Glutamatergic neuron (in vitro differentiated cells): ENCODE data around the gene TMED10. TPM values are rescaled to one million over a fixed set of nuclear protein-coding genes. Genes with fewer than 3 reads are reported as not detected.

Experiments
- DNase-seq: peaks from one replicate; pipeline ENCODE4 v3.0.0; 2022
- H3K27ac Mint-ChIP-seq: one replicate; pipeline ENCODE4 v1.8.0; 2020; ENCODE audit warnings: mild to moderate bottlenecking, mixed read lengths, inconsistent platforms; ENCODE audit not compliant: unreplicated experiment
- H3K27me3 Mint-ChIP-seq: one replicate; pipeline ENCODE4 v1.8.0; 2020; ENCODE audit warnings: mild to moderate bottlenecking, moderate library complexity, mixed read lengths, inconsistent platforms; ENCODE audit not compliant: unreplicated experiment
- H3K36me3 Mint-ChIP-seq: one replicate; pipeline ENCODE4 v1.8.0; 2020; ENCODE audit warnings: mild to moderate bottlenecking, mixed read lengths, inconsistent platforms; ENCODE audit not compliant: unreplicated experiment
- H3K4me1 Mint-ChIP-seq: one replicate; pipeline ENCODE4 v1.8.0; 2020; ENCODE audit warnings: mild to moderate bottlenecking, low read depth, mixed read lengths, inconsistent platforms; ENCODE audit not compliant: unreplicated experiment
- H3K4me3 Mint-ChIP-seq: one replicate; pipeline ENCODE4 v1.8.0; 2020; ENCODE audit warnings: mild to moderate bottlenecking, mixed read lengths, inconsistent platforms; ENCODE audit not compliant: unreplicated experiment
- H3K9me3 Mint-ChIP-seq: one replicate; pipeline ENCODE4 v1.8.0; 2020; ENCODE audit warnings: mild to moderate bottlenecking, moderate library complexity, mixed read lengths, inconsistent platforms; ENCODE audit not compliant: unreplicated experiment
- total RNA-seq: library from RNA; stranded (reverse); fragmentation: NEBNext Ultra II Directional; extraction: Animal tissue kit (Norgen Biotek cat#: 25700); gene quantifications from one replicate; pipeline ENCODE4 v1.2.1, GENCODE V29; 2021; ENCODE audit not compliant: unreplicated experiment
- TF ChIP-seq, protein P1 (sequence below): fragments of 200-600 bp; sonication (generic); IDR thresholded peaks from one replicate; pipeline ENCODE4 v1.5.0; 2021; ENCODE audit not compliant: partially characterized antibody, unreplicated experiment

Gene TMED10
- total RNA-seq, 1 donor from 2014 or later, result 124 TPM

DNA sequence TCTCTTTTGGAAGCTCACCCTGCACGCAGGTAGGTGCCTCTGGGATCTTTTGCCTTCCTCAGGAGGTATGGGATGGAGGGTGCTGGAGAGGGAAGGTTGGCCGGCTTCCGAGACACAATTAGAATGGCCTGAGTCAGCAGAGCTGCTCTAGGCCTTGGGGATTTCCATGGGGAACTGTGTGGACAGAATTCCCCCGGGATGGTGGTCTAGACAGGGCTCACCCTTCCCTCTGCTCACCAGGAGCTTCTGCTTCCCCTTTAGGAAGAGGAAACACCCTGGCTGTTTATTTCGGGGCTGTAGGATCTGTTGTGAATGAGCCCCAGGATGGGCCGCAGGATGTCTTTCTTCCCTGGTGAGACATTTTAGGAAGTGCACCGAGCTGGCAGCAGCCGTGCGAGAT, 43.7 kb upstream of the TMED10 start:
- DNase-seq, result no peak
- no peak overlapping the region for H3K4me3 Mint-ChIP-seq
- no peaks in the 10 kb centered on the region for H3K27me3 Mint-ChIP-seq
- H3K36me3 Mint-ChIP-seq, result no peaks in the 10 kb centered on the region
- H3K27ac Mint-ChIP-seq, result no peak overlapping the region
- peaks cover 2% of the 10 kb centered on the region for H3K9me3 Mint-ChIP-seq
- TF ChIP-seq, protein P1, sequence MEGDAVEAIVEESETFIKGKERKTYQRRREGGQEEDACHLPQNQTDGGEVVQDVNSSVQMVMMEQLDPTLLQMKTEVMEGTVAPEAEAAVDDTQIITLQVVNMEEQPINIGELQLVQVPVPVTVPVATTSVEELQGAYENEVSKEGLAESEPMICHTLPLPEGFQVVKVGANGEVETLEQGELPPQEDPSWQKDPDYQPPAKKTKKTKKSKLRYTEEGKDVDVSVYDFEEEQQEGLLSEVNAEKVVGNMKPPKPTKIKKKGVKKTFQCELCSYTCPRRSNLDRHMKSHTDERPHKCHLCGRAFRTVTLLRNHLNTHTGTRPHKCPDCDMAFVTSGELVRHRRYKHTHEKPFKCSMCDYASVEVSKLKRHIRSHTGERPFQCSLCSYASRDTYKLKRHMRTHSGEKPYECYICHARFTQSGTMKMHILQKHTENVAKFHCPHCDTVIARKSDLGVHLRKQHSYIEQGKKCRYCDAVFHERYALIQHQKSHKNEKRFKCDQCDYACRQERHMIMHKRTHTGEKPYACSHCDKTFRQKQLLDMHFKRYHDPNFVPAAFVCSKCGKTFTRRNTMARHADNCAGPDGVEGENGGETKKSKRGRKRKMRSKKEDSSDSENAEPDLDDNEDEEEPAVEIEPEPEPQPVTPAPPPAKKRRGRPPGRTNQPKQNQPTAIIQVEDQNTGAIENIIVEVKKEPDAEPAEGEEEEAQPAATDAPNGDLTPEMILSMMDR, result no peak
- H3K4me1 Mint-ChIP-seq, result peaks cover 5% of the 10 kb centered on the region

DNA sequence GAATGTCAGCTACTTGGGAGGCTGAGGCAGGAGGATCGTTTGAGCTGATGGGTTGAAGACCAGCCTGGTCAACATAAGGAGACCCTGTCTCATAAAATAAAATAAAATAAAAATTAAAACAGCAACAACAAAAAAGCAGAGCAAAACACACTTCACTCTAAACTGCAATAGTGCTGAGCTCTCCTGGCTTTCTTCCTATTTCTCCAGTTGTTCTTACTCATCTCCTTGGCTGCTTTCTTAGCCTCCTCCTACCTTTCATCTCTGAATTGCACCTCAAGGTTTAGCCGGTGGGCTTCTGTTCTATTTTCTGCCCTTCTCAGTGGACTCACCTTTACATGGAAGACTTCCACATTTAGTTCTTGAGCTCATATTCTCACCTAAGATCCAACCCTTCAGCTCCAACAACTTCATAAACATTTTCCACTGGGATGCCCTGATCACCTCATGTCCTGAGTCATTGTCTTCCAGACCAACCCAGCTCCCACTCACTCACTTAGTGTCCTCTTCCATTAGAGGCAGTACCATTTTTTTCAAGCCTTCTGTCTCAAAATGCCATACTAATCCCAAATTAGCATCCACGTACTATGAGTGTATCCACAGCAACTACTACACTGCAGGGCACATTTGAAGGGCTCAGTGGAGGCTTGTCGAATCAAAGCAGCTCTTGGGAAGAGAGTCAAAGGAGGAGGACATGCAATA, 41.2 kb upstream of the TMED10 start:
- H3K9me3 Mint-ChIP-seq, result no peaks in the 10 kb centered on the region
- no peaks in the 10 kb centered on the region for H3K4me1 Mint-ChIP-seq
- TF ChIP-seq, protein P1, result no peak
- H3K4me3 Mint-ChIP-seq, result no peak overlapping the region
- no peak overlapping the region for H3K27ac Mint-ChIP-seq
- no peaks in the 10 kb centered on the region for H3K36me3 Mint-ChIP-seq
- no peak for DNase-seq
- no peaks in the 10 kb centered on the region for H3K27me3 Mint-ChIP-seq

DNA sequence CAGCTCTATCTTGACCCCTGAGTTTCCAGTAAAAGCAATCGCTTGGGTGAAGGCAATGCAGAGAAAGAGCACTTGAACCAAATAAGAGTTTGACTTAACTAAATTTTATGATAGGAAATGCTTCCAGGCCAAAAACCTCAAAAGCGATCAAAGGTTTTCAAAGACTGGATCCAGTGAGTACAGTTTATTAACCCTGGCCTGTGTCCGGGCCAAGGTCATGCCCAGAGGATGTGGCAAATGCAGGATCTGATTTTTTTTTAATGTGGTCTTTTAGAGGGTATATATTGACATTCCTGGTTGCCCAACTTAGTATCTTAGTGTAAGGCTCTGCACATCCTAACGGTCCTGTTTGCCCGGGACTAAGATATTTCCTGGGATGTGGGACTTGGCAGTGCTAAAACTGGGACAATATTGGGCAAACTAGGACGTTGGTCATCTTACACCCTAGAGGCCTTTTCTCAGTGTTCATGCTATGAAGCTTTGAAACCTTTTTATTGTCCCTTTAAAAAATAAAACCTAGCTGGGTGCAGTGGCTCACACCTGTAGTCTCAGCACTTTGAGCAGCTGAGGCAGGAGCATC, 40.1 kb upstream of the TMED10 start:
- Mint-ChIP-seq H3K36me3 (no peaks in the 10 kb centered on the region), H3K9me3 (no peaks in the 10 kb centered on the region), H3K27me3 (no peaks in the 10 kb centered on the region), H3K27ac (no peak overlapping the region), H3K4me1 (no peaks in the 10 kb centered on the region), H3K4me3 (no peak overlapping the region)
- no peak for DNase-seq
- TF ChIP-seq, protein P1, result no peak

DNA sequence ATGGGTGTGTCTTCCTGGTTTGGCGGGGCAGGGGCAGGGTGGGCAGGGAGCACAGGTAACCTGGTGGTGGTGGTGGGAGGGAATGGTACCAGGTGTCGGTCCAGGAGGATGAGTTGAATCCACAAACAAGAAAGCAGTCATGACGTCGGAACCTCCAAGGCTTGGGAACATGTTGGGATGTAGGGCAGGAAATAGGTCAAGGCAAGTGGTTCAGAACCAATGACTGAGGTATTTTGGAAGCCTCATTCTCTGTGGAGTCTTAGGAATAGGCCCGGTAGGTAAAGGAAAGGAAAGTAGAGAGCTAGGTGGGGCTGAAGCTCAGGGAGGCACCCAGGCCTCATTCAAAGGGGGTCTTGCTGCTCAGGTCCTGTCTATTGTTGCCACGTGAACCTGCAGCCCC, 39.1 kb upstream of the TMED10 start:
- Mint-ChIP-seq H3K4me3 (no peak overlapping the region), H3K4me1 (no peaks in the 10 kb centered on the region), H3K36me3 (no peaks in the 10 kb centered on the region), H3K27me3 (no peaks in the 10 kb centered on the region), H3K9me3 (no peaks in the 10 kb centered on the region), H3K27ac (no peak overlapping the region)
- DNase-seq, result no peak
- TF ChIP-seq, protein P1, result no peak

GRCh38 chr14:75214558-75214957, 38.1 kb upstream of the TMED10 start:
- Mint-ChIP-seq H3K27me3 (no peaks in the 10 kb centered on the region), H3K4me3 (no peak overlapping the region), H3K27ac (no peak overlapping the region), H3K36me3 (no peaks in the 10 kb centered on the region), H3K4me1 (no peaks in the 10 kb centered on the region), H3K9me3 (no peaks in the 10 kb centered on the region)
- DNase-seq, result no peak
- TF ChIP-seq, protein P1, result no peak
